GM12892 (cell line): ENCODE results near the gene BTNL2. TPM values are rescaled to one million over a fixed set of nuclear protein-coding genes. Genes with fewer than 3 reads are reported as not detected.

ENCODE experiments used
- DNase-seq: peaks from one replicate; pipeline ENCODE4 v3.0.0; 2011; ENCODE audit not compliant: insufficient read length
- FAIRE-seq: peaks from 2 replicates; lab custom pipeline; 2011; peaks lifted over from hg19 to GRCh38; lab: Jason Lieb, UNC
- POLR2A ChIP-seq: IDR thresholded peaks from 2 replicates; pipeline ENCODE4 v1.6.1; 2011; ENCODE audit warnings: low read depth, low read length, control low read depth
- POLR2AphosphoS5 ChIP-seq: IDR thresholded peaks from 2 replicates; pipeline ENCODE4 v1.6.1; 2011; ENCODE audit warnings: low read depth, low read length, control low read depth
- TAF1 ChIP-seq: IDR thresholded peaks from 2 replicates; pipeline ENCODE4 v1.6.1; 2011; ENCODE audit warnings: low read depth, mild to moderate bottlenecking, control low read depth, low read length, borderline replicate concordance
- polyA plus RNA-seq: library from polyadenylated mRNA; unstranded; fragments of >200 nt; gene quantifications from one replicate; pipeline ENCODE4 v1.2.1, GENCODE V29; 2012; ENCODE audit warnings: missing spikeins, inconsistent platforms; ENCODE audit not compliant: missing spikeins

BTNL2 gene, protein sequence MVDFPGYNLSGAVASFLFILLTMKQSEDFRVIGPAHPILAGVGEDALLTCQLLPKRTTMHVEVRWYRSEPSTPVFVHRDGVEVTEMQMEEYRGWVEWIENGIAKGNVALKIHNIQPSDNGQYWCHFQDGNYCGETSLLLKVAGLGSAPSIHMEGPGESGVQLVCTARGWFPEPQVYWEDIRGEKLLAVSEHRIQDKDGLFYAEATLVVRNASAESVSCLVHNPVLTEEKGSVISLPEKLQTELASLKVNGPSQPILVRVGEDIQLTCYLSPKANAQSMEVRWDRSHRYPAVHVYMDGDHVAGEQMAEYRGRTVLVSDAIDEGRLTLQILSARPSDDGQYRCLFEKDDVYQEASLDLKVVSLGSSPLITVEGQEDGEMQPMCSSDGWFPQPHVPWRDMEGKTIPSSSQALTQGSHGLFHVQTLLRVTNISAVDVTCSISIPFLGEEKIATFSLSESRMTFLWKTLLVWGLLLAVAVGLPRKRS
- polyA plus RNA-seq, result not detected

DNA sequence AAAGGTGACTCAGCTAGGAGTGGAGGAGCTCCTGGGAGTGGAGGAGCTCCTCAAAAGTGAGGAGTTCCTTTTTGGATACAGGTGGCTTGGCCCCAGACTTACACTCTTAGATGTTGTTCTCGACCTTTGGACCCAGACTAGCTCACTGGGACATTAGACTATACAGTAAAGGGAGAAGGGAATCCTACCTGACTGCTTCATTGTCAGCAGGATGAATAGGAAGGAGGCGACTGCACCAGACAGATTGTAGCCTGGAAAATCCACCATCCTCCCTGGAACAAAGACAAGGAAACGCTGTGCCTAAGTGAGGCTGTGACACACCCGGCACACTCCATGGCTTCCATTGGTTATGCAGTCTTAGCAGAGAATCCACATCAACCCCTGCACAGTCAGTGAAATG is at the start of gene BTNL2:
Gene BTNL2, minus strand, starts transcription at position 325 of the 400 bp plus-strand sequence. Its CDS starts 58 bp downstream, at position 267.
- FAIRE-seq, result no peak
- TF ChIP-seq POLR2AphosphoS5 (no peak), POLR2A (no peak), TAF1 (no peak)
- no peak for DNase-seq

GRCh38 chr6:32449088-32449736 is 42.2 kb upstream of the BTNL2 start:
- FAIRE-seq (no peak), DNase-seq (no peak)
- TF ChIP-seq TAF1 (no peak), POLR2AphosphoS5 (no peak), POLR2A (no peak)

GRCh38 chr6:32447932-32448331 is 41.0 kb upstream of the BTNL2 start:
- FAIRE-seq (no peak), DNase-seq (no peak)
- no peak for TF ChIP-seq POLR2A
- TF ChIP-seq TAF1, result no peak
- no peak for TF ChIP-seq POLR2AphosphoS5

DNA sequence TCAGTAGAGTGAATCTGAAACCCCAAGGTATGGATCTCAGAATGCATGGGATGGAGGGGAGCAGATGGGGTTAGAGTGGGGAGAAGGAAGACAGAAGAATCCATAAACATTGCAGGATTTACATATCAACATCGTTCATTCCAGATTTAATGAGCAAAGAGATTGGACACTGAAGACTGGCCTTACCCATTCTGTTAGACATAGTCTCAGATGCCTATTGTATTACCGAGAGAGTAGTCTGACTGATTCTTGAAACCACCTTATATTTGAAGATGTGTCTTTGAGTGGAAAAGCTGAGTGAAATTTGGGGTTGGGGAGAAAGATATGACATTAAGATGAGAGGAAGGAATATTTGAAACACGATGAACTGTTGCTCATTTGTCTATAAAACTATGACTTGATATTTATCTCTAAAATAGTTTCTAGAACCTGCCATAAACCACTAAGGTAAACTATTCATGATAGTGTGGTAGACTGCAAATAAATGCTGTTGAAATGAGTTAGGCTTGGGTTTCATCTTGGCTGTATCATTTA is 38.4 kb upstream of the BTNL2 start:
- DNase-seq (no peak), FAIRE-seq (peak; percentile 44)
- TF ChIP-seq POLR2A (peak; percentile 97), POLR2AphosphoS5 (peak; percentile 97), TAF1 (no peak)

DNA sequence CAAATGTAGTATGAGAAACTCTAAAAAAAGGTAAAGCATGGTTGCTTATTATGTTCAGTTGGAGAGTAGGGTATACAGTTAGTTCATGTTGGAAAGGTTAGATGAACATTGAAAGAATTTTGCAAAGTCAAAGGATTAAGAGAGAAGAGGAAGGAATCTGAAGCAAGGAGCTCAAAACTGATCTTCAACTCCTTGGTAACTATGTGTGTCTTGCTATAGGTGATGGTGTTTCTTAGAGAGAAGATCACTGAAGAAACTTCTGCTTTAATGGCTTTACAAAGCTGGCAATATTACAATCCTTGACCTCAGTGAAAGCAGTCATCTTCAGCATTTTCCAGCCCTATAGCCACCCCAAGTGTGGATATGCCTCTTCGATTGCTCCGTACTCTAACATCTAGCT is 37.5 kb upstream of the BTNL2 start:
- DNase-seq (no peak), FAIRE-seq (peak; percentile 50)
- TF ChIP-seq POLR2A (0 out of 2 replicates have a peak, but pooled peaks have one; percentile 24), POLR2AphosphoS5 (no peak; the same call in 1 of the 2 replicates), TAF1 (no peak)

DNA sequence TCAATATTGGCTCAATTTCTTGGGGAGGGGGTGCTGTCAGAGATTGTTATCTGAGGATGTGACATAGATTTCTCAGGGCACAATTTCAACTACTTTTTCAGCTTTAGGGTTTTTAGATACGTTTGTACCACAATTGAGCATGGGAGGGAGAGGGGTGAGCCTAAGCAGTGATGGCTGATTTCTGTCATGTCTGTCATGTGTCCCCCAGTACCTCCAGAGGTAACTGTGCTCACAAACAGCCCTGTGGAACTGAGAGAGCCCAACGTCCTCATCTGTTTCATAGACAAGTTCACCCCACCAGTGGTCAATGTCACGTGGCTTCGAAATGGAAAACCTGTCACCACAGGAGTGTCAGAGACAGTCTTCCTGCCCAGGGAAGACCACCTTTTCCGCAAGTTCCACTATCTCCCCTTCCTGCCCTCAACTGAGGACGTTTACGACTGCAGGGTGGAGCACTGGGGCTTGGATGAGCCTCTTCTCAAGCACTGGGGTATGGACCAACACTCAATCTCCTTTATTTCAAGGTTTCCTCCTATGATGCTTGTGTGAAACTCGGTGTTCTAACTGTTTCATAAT is 36.1 kb upstream of the BTNL2 start:
- no peak for TF ChIP-seq TAF1
- peak; percentile 42 for TF ChIP-seq POLR2A
- peak; percentile 78; the same call in 1 of the 2 replicates for TF ChIP-seq POLR2AphosphoS5
- peak; percentile 65 for FAIRE-seq
- no peak for DNase-seq

- FAIRE-seq, result peak; percentile 79
- no peak for DNase-seq
- TF ChIP-seq POLR2AphosphoS5, result peak; percentile 16; the same call in 1 of the 2 replicates
- peak; percentile 68; the same call in 1 of the 2 replicates for TF ChIP-seq POLR2A
- TF ChIP-seq TAF1, result no peak
These were observed 35.3 kb upstream of the BTNL2 start for GRCh38 chr6:32442243-32442667.

DNA sequence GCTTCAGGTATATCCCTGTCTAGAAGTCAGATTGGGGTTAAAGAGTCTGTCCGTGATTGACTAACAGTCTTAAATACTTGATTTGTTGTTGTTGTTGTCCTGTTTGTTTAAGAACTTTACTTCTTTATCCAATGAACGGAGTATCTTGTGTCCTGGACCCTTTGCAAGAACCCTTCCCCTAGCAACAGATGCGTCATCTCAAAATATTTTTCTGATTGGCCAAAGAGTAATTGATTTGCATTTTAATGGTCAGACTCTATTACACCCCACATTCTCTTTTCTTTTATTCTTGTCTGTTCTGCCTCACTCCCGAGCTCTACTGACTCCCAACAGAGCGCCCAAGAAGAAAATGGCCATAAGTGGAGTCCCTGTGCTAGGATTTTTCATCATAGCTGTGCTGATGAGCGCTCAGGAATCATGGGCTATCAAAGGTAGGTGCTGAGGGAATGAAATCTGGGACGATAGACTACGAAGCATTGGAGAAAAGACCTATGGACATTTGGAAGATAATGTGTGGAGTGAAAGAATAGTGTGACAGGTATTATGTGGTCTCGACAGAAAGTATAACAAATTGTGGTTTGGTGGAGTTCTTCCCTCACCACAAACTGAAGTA is 32.7 kb upstream of the BTNL2 start, which contains the start of gene HLA-DRA:
Gene HLA-DRA, plus strand, starts transcription at position 286 of the 613 bp plus-strand sequence. Its CDS starts 64 bp downstream, at position 350.
- TF ChIP-seq POLR2AphosphoS5 (peak; percentile 99), POLR2A (peak; percentile 99), TAF1 (peak; percentile 99)
- DNase-seq (no peak), FAIRE-seq (peak; percentile 96)

GRCh38 chr6:32439139-32439538 is 32.2 kb upstream of the BTNL2 start:
- DNase-seq (no peak), FAIRE-seq (no peak)
- no peak for TF ChIP-seq TAF1
- no peak for TF ChIP-seq POLR2A
- TF ChIP-seq POLR2AphosphoS5, result no peak
